Mononuclear cell (primary cell): ENCODE results near the gene PRRG1. TPM values are rescaled to one million over a fixed set of nuclear protein-coding genes. Genes with fewer than 3 reads are reported as not detected.

Experiments
- H3K27me3 ChIP-seq: 2 replicates; pipeline ENCODE4 v1.6.0; 2011; ENCODE audit warnings: low read length, control low read depth; ENCODE audit not compliant: insufficient read depth
- H3K4me1 ChIP-seq: 2 replicates; pipeline ENCODE4 v1.5.1; 2011; ENCODE audit warnings: mild to moderate bottlenecking, low read length, control low read depth; ENCODE audit not compliant: insufficient read depth
- H3K4me3 ChIP-seq: 2 replicates; pipeline ENCODE4 v1.5.1; 2011; ENCODE audit warnings: mild to moderate bottlenecking, low read length, moderate library complexity
- H3K9me3 ChIP-seq: 2 replicates; pipeline ENCODE4 v1.5.1; 2011; ENCODE audit warnings: low read depth, mild to moderate bottlenecking, control low read depth, low read length
- total RNA-seq: library from RNA; depleted of rRNA; stranded (reverse); fragments of >200 nt; gene quantifications from one replicate; pipeline ENCODE4 v1.2.3, GENCODE V29; 2012

Gene PRRG1
- total RNA-seq, 1 donor = not detected

- Histone ChIP-seq H3K4me3 (no peak overlapping the region), H3K4me1 (no peaks in the 10 kb centered on the region), H3K27me3 (no peaks in the 10 kb centered on the region), H3K9me3 (no peaks in the 10 kb centered on the region)
These were observed 8.3 kb downstream of the PRRG1 start for GRCh38 chrX:37357436-37357835.

GRCh38 chrX:37361596-37361995 is 12.4 kb downstream of the PRRG1 start:
- Histone ChIP-seq H3K4me3 (no peak overlapping the region), H3K4me1 (no peaks in the 10 kb centered on the region), H3K9me3 (no peaks in the 10 kb centered on the region), H3K27me3 (no peaks in the 10 kb centered on the region)

GRCh38 chrX:37364666-37365065 is 15.5 kb downstream of the PRRG1 start:
- H3K4me1 ChIP-seq = no peaks in the 10 kb centered on the region
- H3K9me3 ChIP-seq = no peaks in the 10 kb centered on the region
- no peaks in the 10 kb centered on the region for H3K27me3 ChIP-seq

GRCh38 chrX:37367946-37368345 is 18.8 kb downstream of the PRRG1 start:
- no peak overlapping the region for H3K4me3 ChIP-seq
- no peaks in the 10 kb centered on the region for H3K9me3 ChIP-seq
- H3K4me1 ChIP-seq = no peaks in the 10 kb centered on the region
- no peaks in the 10 kb centered on the region for H3K27me3 ChIP-seq

More at GRCh38 chrX:37364666-37365065, 15.5 kb downstream of the PRRG1 start:
- no peak overlapping the region for H3K4me3 ChIP-seq

- Histone ChIP-seq H3K4me3 (no peak overlapping the region), H3K4me1 (no peaks in the 10 kb centered on the region), H3K9me3 (no peaks in the 10 kb centered on the region), H3K27me3 (no peaks in the 10 kb centered on the region)
These were observed 21.5 kb downstream of the PRRG1 start for GRCh38 chrX:37370499-37371141.

- no peaks in the 10 kb centered on the region for H3K27me3 ChIP-seq
- H3K9me3 ChIP-seq = no peaks in the 10 kb centered on the region
- no peaks in the 10 kb centered on the region for H3K4me1 ChIP-seq
- H3K4me3 ChIP-seq = no peak overlapping the region
These were observed 22.4 kb downstream of the PRRG1 start for GRCh38 chrX:37371578-37371991.

- no peaks in the 10 kb centered on the region for H3K4me1 ChIP-seq
- H3K9me3 ChIP-seq = no peaks in the 10 kb centered on the region
- no peaks in the 10 kb centered on the region for H3K27me3 ChIP-seq
- H3K4me3 ChIP-seq = no peak overlapping the region
These were observed 29.2 kb downstream of the PRRG1 start for GRCh38 chrX:37378404-37378803.

- no peaks in the 10 kb centered on the region for H3K27me3 ChIP-seq
- no peaks in the 10 kb centered on the region for H3K4me1 ChIP-seq
- H3K4me3 ChIP-seq = no peak overlapping the region
- no peaks in the 10 kb centered on the region for H3K9me3 ChIP-seq
These were observed 29.7 kb downstream of the PRRG1 start for GRCh38 chrX:37378830-37379229.

- Histone ChIP-seq H3K4me3 (no peak overlapping the region), H3K4me1 (no peaks in the 10 kb centered on the region), H3K27me3 (no peaks in the 10 kb centered on the region), H3K9me3 (no peaks in the 10 kb centered on the region)
These were observed 31.1 kb downstream of the PRRG1 start for GRCh38 chrX:37380256-37380655.

GRCh38 chrX:37380924-37381323 is 31.8 kb downstream of the PRRG1 start:
- no peaks in the 10 kb centered on the region for H3K27me3 ChIP-seq
- H3K9me3 ChIP-seq = no peaks in the 10 kb centered on the region
- H3K4me3 ChIP-seq = no peak overlapping the region
- H3K4me1 ChIP-seq = no peaks in the 10 kb centered on the region

GRCh38 chrX:37383313-37383712 is 34.1 kb downstream of the PRRG1 start:
- Histone ChIP-seq H3K4me3 (no peak overlapping the region), H3K27me3 (no peaks in the 10 kb centered on the region), H3K9me3 (no peaks in the 10 kb centered on the region), H3K4me1 (no peaks in the 10 kb centered on the region)

- no peak overlapping the region for H3K4me3 ChIP-seq
- H3K9me3 ChIP-seq = no peaks in the 10 kb centered on the region
- H3K27me3 ChIP-seq = no peaks in the 10 kb centered on the region
- H3K4me1 ChIP-seq = no peaks in the 10 kb centered on the region
These were observed 39.2 kb downstream of the PRRG1 start for GRCh38 chrX:37388413-37388812.

GRCh38 chrX:37405956-37406355 is 56.8 kb downstream of the PRRG1 start:
- no peaks in the 10 kb centered on the region for H3K4me1 ChIP-seq
- H3K4me3 ChIP-seq = no peak overlapping the region
- H3K9me3 ChIP-seq = no peaks in the 10 kb centered on the region
- H3K27me3 ChIP-seq = no peaks in the 10 kb centered on the region

- Histone ChIP-seq H3K4me3 (no peak overlapping the region), H3K9me3 (no peaks in the 10 kb centered on the region), H3K27me3 (no peaks in the 10 kb centered on the region), H3K4me1 (no peaks in the 10 kb centered on the region)
These were observed 58.6 kb downstream of the PRRG1 start for GRCh38 chrX:37407736-37408135.

GRCh38 chrX:37409278-37409677 is 60.1 kb downstream of the PRRG1 start:
- Histone ChIP-seq H3K4me1 (no peaks in the 10 kb centered on the region), H3K9me3 (no peaks in the 10 kb centered on the region), H3K27me3 (no peaks in the 10 kb centered on the region), H3K4me3 (no peak overlapping the region)

- Histone ChIP-seq H3K4me1 (no peaks in the 10 kb centered on the region), H3K9me3 (no peaks in the 10 kb centered on the region), H3K4me3 (no peak overlapping the region), H3K27me3 (no peaks in the 10 kb centered on the region)
These were observed 71.0 kb downstream of the PRRG1 start for GRCh38 chrX:37420185-37420584.
